ENCODE results near the gene LYZL1.
"Not testable (repeated sequence)": the region's sequence is repeated elsewhere in the genome, so short reads cannot be mapped to it uniquely, and the experiment has no call there.

The LYZL1 gene

GRCh38 chr10:29288906-29289305, at the start of gene LYZL1:
Gene LYZL1, plus strand, starts transcription at chr10:29289070. Its CDS starts 2,798 bp downstream, at chr10:29291868.
- not testable (repeated sequence) for DNase-seq (ENCODE audit: low spot score)

GRCh38 chr10:29239569-29240472, 49.0 kb upstream of the LYZL1 start:
- DNase-seq (ENCODE audit: low spot score): peak; percentile 16

GRCh38 chr10:29240986-29241660, 47.7 kb upstream of the LYZL1 start:
- no peak for DNase-seq (ENCODE audit: low spot score)

GRCh38 chr10:29241925-29242324, 46.9 kb upstream of the LYZL1 start:
- DNase-seq (ENCODE audit: low spot score): no peak

- DNase-seq (ENCODE audit: low spot score): no peak
Measured at GRCh38 chr10:29243066-29243465, 45.8 kb upstream of the LYZL1 start.

GRCh38 chr10:29243750-29244149, 45.1 kb upstream of the LYZL1 start:
- DNase-seq (ENCODE audit: low spot score): no peak

GRCh38 chr10:29244978-29245377, 43.9 kb upstream of the LYZL1 start:
- no peak for DNase-seq (ENCODE audit: low spot score)

- no peak for DNase-seq (ENCODE audit: low spot score)
Measured at GRCh38 chr10:29245476-29245875, 43.4 kb upstream of the LYZL1 start.

GRCh38 chr10:29246449-29246848, 42.4 kb upstream of the LYZL1 start:
- no peak for DNase-seq (ENCODE audit: low spot score)

GRCh38 chr10:29248158-29248557, 40.7 kb upstream of the LYZL1 start:
- no peak for DNase-seq (ENCODE audit: low spot score)

- no peak for DNase-seq (ENCODE audit: low spot score)
Measured at GRCh38 chr10:29249018-29249417, 39.9 kb upstream of the LYZL1 start.

- DNase-seq (ENCODE audit: low spot score): no peak
Measured at GRCh38 chr10:29250066-29250465, 38.8 kb upstream of the LYZL1 start.

- no peak for DNase-seq (ENCODE audit: low spot score)
Measured at GRCh38 chr10:29252811-29253689, 35.8 kb upstream of the LYZL1 start.

- no peak for DNase-seq (ENCODE audit: low spot score)
Measured at GRCh38 chr10:29253690-29254029, 35.2 kb upstream of the LYZL1 start.

- DNase-seq (ENCODE audit: low spot score): no peak
Measured at GRCh38 chr10:29254123-29255046, 34.5 kb upstream of the LYZL1 start.

- DNase-seq (ENCODE audit: low spot score): no peak
Measured at GRCh38 chr10:29255104-29255503, 33.8 kb upstream of the LYZL1 start.

GRCh38 chr10:29256019-29256418, 32.9 kb upstream of the LYZL1 start:
- no peak for DNase-seq (ENCODE audit: low spot score)

- DNase-seq (ENCODE audit: low spot score): no peak
Measured at GRCh38 chr10:29256586-29256985, 32.3 kb upstream of the LYZL1 start.

GRCh38 chr10:29257106-29257783, 31.6 kb upstream of the LYZL1 start:
- DNase-seq (ENCODE audit: low spot score): no peak

GRCh38 chr10:29257784-29258135, 31.1 kb upstream of the LYZL1 start:
- no peak for DNase-seq (ENCODE audit: low spot score)

- DNase-seq (ENCODE audit: low spot score): no peak
Measured at GRCh38 chr10:29259498-29259897, 29.4 kb upstream of the LYZL1 start.
